Neural cell (in vitro differentiated cells): ENCODE data around the gene ADORA2B. TPM values are rescaled to one million over a fixed set of nuclear protein-coding genes. Genes with fewer than 3 reads are reported as not detected.

Experiments
- H2AFZ ChIP-seq: fragments of 200-600, 300-800 bp; sonication (generic), shearing (Covaris generic); 2 replicates; pipeline ENCODE4 v1.6.0; 2014; ENCODE audit warnings: low read depth, mild to moderate bottlenecking, antibody characterized with exemption, low read length, moderate library complexity
- H3F3A ChIP-seq: fragments of 200-600 bp; shearing (Covaris generic); 2 replicates; pipeline ENCODE4 v1.6.1; 2016; ENCODE audit warnings: mild to moderate bottlenecking, moderate library complexity, mixed read lengths, antibody characterized with exemption, low read length; ENCODE audit not compliant: insufficient read depth, poor library complexity, severe bottlenecking
- H3K27ac ChIP-seq: fragments of 200-600, 300-800 bp; sonication (generic), shearing (Covaris generic); 2 replicates; pipeline ENCODE4 v1.5.1; 2014; ENCODE audit warnings: mild to moderate bottlenecking, low read length, moderate library complexity
- H3K27me3 ChIP-seq: fragments of 300-800, 200-600 bp; sonication (generic), shearing (Covaris generic); 2 replicates; pipeline ENCODE4 v1.6.0; 2014; ENCODE audit warnings: mild to moderate bottlenecking, low read depth, low read length, moderate library complexity; ENCODE audit not compliant: insufficient read depth
- H3K36me3 ChIP-seq: fragments of 300-800, 200-600 bp; sonication (generic), shearing (Covaris generic); 2 replicates; pipeline ENCODE4 v1.5.1; 2014; ENCODE audit warnings: mild to moderate bottlenecking, antibody characterized with exemption, low read length, moderate library complexity; ENCODE audit not compliant: insufficient read depth
- H3K4me2 ChIP-seq: fragments of 300-800, 200-600 bp; sonication (generic), shearing (Covaris generic); 2 replicates; pipeline ENCODE4 v1.6.0; 2014; ENCODE audit warnings: mild to moderate bottlenecking, low read length
- H3K4me3 ChIP-seq: fragments of 300-800, 200-600 bp; sonication (generic), shearing (Covaris generic); 2 replicates; pipeline ENCODE4 v1.5.1; 2014; ENCODE audit warnings: mild to moderate bottlenecking, low read length, moderate library complexity
- H3K79me2 ChIP-seq: fragments of 200-600 bp; shearing (Covaris generic); replicated peaks from 2 replicates; pipeline ENCODE4 v1.6.0; 2014; ENCODE audit warnings: mild to moderate bottlenecking, low read length, moderate library complexity; ENCODE audit not compliant: insufficient read depth
- H3K9ac ChIP-seq: fragments of 300-800, 200-600 bp; sonication (generic), shearing (Covaris generic); 2 replicates; pipeline ENCODE4 v1.6.1; 2016; ENCODE audit warnings: mild to moderate bottlenecking, low read length, mixed read lengths
- H3K9me2 ChIP-seq: fragments of 200-600 bp; shearing (Covaris generic); 2 replicates; pipeline ENCODE4 v1.6.1; 2016; ENCODE audit warnings: mild to moderate bottlenecking, low read length, mixed read lengths; ENCODE audit not compliant: insufficient read depth
- H3K9me3 ChIP-seq: fragments of 200-600, 300-800 bp; sonication (generic), shearing (Covaris generic); 2 replicates; pipeline ENCODE4 v1.6.1; 2016; ENCODE audit warnings: mild to moderate bottlenecking, mixed run types, low read length, moderate library complexity, mixed read lengths
- H4K20me1 ChIP-seq: fragments of 200-600 bp; shearing (Covaris generic); 2 replicates; pipeline ENCODE4 v1.6.1; 2016; ENCODE audit warnings: mild to moderate bottlenecking, mixed run types; ENCODE audit not compliant: insufficient read depth
- EP300 ChIP-seq: fragments of 450-650 bp; conservative IDR thresholded peaks from 2 replicates; pipeline ENCODE4 v1.6.1; 2014; ENCODE audit warnings: antibody characterized with exemption, mild to moderate bottlenecking, moderate library complexity; ENCODE audit not compliant: poor library complexity, severe bottlenecking
- EZH2 ChIP-seq: fragments of 200-600, 300-800 bp; shearing (Covaris generic), sonication (generic); IDR thresholded peaks from 2 replicates; pipeline ENCODE4 v1.6.1; 2014; ENCODE audit warnings: antibody characterized with exemption, low read length, borderline replicate concordance, mild to moderate bottlenecking; ENCODE audit not compliant: insufficient read depth, poor library complexity, severe bottlenecking
- MXI1 ChIP-seq: fragments of 450-650 bp; conservative IDR thresholded peaks from 2 replicates; pipeline ENCODE4 v1.6.1; 2014; ENCODE audit warnings: antibody characterized with exemption, mild to moderate bottlenecking; ENCODE audit not compliant: poor library complexity, severe bottlenecking
- POLR2AphosphoS5 ChIP-seq: IDR thresholded peaks from 2 replicates; pipeline ENCODE4 v1.6.1; 2012
- RAD21 ChIP-seq: fragments of 450-650 bp; conservative IDR thresholded peaks from 2 replicates; pipeline ENCODE4 v1.6.1; 2014; ENCODE audit warnings: antibody characterized with exemption, mild to moderate bottlenecking, moderate library complexity
- SMC3 ChIP-seq: fragments of 450-650 bp; conservative IDR thresholded peaks from 2 replicates; pipeline ENCODE4 v1.6.1; 2014; ENCODE audit warnings: antibody characterized with exemption, mild to moderate bottlenecking, moderate library complexity; ENCODE audit not compliant: poor library complexity
- TAF1 ChIP-seq: IDR thresholded peaks from 2 replicates; pipeline ENCODE4 v1.6.1; 2012; ENCODE audit warnings: low read depth
- polyA plus RNA-seq: library from polyadenylated mRNA; depleted of rRNA; stranded (reverse); fragments of >200 nt; gene quantifications from 2 replicates; pipeline ENCODE4 v1.2.3, GENCODE V29; 2014
- TF ChIP-seq, protein P1 (sequence below): fragments of 450-650 bp; IDR thresholded peaks from 2 replicates; pipeline ENCODE4 v1.5.1; 2014; ENCODE audit warnings: antibody characterized with exemption, mild to moderate bottlenecking, moderate library complexity; ENCODE audit not compliant: poor library complexity, severe bottlenecking
- TF ChIP-seq, protein P2 (sequence below): IDR thresholded peaks from 2 replicates; pipeline ENCODE4 v1.6.1; 2012; ENCODE audit warnings: borderline replicate concordance

The ADORA2B gene
- polyA plus RNA-seq, 1 donor from 2014 or later, result 0.78 TPM

DNA sequence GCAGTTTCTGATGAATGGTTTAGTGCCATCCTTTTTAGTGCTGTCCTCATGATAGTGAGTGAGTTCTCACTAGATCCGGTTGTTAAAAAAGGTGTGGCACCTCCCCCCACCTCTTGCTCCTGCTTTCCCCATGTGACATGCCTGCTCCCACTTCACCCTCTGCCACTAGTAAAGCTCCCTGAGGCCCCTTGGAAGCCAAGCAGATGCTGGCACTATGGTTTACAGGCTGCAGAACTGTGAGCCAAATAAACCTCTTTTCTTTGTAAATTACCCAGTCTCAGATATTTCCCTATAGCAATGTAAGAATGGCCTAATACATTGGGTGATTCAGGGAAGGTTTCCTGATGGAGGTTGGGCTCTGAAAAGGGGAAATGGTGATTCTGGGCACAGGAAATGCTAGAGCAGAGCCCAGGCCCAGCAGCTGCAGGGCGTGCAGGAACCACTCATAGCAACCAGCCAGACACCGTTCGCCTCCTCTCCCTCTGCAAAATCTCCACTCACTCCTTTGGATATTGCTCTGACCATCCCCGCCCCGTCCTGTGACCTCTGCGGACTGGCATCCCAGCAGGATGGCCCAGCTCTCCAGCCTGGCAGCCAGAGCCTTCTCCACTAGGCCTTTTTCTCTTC is 2.6 kb upstream of the ADORA2B start:
- no peak overlapping the region for H3K4me3 ChIP-seq
- no peak overlapping the region for H3K27ac ChIP-seq
- H3K9ac ChIP-seq, result no peak overlapping the region
- no peak for TF ChIP-seq RAD21
- TF ChIP-seq EZH2, result no peak
- TF ChIP-seq SMC3, result no peak
- no peak for TF ChIP-seq EP300
- TF ChIP-seq, protein P1, sequence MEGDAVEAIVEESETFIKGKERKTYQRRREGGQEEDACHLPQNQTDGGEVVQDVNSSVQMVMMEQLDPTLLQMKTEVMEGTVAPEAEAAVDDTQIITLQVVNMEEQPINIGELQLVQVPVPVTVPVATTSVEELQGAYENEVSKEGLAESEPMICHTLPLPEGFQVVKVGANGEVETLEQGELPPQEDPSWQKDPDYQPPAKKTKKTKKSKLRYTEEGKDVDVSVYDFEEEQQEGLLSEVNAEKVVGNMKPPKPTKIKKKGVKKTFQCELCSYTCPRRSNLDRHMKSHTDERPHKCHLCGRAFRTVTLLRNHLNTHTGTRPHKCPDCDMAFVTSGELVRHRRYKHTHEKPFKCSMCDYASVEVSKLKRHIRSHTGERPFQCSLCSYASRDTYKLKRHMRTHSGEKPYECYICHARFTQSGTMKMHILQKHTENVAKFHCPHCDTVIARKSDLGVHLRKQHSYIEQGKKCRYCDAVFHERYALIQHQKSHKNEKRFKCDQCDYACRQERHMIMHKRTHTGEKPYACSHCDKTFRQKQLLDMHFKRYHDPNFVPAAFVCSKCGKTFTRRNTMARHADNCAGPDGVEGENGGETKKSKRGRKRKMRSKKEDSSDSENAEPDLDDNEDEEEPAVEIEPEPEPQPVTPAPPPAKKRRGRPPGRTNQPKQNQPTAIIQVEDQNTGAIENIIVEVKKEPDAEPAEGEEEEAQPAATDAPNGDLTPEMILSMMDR, result no peak
- no peak for TF ChIP-seq MXI1
- TF ChIP-seq TAF1, result no peak
- TF ChIP-seq, protein P2, sequence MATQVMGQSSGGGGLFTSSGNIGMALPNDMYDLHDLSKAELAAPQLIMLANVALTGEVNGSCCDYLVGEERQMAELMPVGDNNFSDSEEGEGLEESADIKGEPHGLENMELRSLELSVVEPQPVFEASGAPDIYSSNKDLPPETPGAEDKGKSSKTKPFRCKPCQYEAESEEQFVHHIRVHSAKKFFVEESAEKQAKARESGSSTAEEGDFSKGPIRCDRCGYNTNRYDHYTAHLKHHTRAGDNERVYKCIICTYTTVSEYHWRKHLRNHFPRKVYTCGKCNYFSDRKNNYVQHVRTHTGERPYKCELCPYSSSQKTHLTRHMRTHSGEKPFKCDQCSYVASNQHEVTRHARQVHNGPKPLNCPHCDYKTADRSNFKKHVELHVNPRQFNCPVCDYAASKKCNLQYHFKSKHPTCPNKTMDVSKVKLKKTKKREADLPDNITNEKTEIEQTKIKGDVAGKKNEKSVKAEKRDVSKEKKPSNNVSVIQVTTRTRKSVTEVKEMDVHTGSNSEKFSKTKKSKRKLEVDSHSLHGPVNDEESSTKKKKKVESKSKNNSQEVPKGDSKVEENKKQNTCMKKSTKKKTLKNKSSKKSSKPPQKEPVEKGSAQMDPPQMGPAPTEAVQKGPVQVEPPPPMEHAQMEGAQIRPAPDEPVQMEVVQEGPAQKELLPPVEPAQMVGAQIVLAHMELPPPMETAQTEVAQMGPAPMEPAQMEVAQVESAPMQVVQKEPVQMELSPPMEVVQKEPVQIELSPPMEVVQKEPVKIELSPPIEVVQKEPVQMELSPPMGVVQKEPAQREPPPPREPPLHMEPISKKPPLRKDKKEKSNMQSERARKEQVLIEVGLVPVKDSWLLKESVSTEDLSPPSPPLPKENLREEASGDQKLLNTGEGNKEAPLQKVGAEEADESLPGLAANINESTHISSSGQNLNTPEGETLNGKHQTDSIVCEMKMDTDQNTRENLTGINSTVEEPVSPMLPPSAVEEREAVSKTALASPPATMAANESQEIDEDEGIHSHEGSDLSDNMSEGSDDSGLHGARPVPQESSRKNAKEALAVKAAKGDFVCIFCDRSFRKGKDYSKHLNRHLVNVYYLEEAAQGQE, result no peak
- no peak for TF ChIP-seq POLR2AphosphoS5
- H3K4me2 ChIP-seq, result no peak overlapping the region
- no peaks in the 10 kb centered on the region for H3K9me3 ChIP-seq
- H3K9me2 ChIP-seq, result no peaks in the 10 kb centered on the region
- no peak overlapping the region for H2AFZ ChIP-seq
- H3F3A ChIP-seq, result no peaks in the 10 kb centered on the region
- no peaks in the 10 kb centered on the region for H4K20me1 ChIP-seq
- H3K79me2 ChIP-seq, result no peaks in the 10 kb centered on the region
- H3K27me3 ChIP-seq, result peaks cover 46% of the 10 kb centered on the region
- no peaks in the 10 kb centered on the region for H3K36me3 ChIP-seq

DNA sequence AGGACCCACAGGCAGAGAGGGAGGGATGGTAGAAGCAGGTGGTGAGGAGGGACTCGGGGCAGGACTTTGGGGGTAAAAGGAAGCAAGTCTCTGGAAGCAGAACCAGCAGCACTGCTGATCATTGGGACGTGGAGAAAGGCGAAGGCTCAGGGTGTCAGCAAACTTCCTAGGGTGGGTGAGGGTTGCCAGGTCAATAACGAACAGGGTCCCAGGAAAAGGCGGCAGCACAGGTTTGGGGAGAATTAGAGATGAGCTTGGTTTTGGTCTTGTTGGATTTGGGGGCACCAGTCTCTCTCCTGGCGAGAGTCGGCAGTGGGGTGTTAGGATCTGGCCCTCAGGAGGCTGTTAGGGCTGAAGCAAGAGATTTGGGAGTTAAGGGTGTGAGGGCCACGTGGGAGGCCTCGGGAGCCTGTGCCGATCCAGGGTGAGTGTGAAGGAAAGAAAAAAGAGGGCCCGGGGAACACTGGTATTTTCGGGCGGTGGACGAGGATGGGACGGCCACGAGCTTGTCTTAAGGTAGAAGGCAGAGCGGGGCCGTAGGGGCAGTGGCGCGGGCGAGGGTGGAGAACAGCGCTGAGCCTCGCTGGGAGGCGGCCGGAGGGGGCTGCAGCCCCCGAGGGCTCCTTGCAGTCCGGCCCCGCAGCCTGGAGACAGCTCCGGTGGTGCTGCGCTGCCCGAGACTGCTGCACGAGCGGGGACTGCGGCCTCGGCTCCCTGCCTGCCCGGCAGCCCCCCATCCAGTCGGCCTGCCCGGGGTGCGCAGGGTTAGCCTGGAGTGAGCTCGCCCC is 765 bp upstream of the ADORA2B start:
- Histone ChIP-seq H3K9ac (no peak overlapping the region), H4K20me1 (no peaks in the 10 kb centered on the region), H3K79me2 (no peaks in the 10 kb centered on the region), H3K9me3 (no peaks in the 10 kb centered on the region), H3K4me3 (peak overlapping the region; percentile 76), H3K27ac (no peak overlapping the region), H3K27me3 (peaks cover 48% of the 10 kb centered on the region), H2AFZ (no peak overlapping the region), H3K36me3 (no peaks in the 10 kb centered on the region), H3K4me2 (peak overlapping the region; percentile 19), H3K9me2 (no peaks in the 10 kb centered on the region), H3F3A (no peaks in the 10 kb centered on the region)
- TF ChIP-seq SMC3, result no peak
- TF ChIP-seq MXI1, result no peak
- TF ChIP-seq, protein P2, result no peak
- no peak for TF ChIP-seq RAD21
- TF ChIP-seq, protein P1, result no peak
- TF ChIP-seq EZH2, result no peak
- no peak for TF ChIP-seq TAF1
- TF ChIP-seq POLR2AphosphoS5, result no peak
- TF ChIP-seq EP300, result no peak
